ENCODE results near the gene PLA2G12A.
A peak's percentile ranks its signal among the peaks of the same experiment; 100 is the strongest.

PLA2G12A gene

DNA sequence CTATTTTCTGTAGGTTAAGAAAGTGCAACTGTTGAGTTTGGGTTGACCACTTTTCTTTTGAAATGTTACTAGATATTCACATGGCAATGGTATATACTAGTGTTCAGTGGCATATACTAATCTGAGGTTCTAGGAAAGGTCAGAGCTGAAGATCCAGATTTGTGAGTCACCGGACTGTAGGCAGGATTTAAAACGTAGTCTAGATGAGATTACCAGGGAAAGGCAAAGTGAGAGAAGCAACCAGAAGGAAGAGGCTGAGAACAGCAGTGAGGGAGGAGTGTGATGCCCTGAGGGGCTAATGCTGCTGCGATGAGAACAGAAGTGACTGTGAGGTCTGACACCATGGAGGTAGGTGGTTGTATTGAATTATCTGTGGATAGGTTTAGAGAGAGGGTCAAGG lies 9.7 kb upstream of the PLA2G12A start:
- Mint-ChIP-seq H3K27me3 (peaks cover 13 to 29% of the 10 kb centered on the region in 2 donors), H3K27ac (no peak overlapping the region), H3K9me3 (no peaks in the 10 kb centered on the region), H3K4me1 (no peaks in the 10 kb centered on the region), H3K4me3 (no peak overlapping the region), H3K36me3 (peaks cover 0 to 2% of the 10 kb centered on the region in 2 donors)
- no peak for DNase-seq
- no peak for ATAC-seq (replicated peaks)

DNA sequence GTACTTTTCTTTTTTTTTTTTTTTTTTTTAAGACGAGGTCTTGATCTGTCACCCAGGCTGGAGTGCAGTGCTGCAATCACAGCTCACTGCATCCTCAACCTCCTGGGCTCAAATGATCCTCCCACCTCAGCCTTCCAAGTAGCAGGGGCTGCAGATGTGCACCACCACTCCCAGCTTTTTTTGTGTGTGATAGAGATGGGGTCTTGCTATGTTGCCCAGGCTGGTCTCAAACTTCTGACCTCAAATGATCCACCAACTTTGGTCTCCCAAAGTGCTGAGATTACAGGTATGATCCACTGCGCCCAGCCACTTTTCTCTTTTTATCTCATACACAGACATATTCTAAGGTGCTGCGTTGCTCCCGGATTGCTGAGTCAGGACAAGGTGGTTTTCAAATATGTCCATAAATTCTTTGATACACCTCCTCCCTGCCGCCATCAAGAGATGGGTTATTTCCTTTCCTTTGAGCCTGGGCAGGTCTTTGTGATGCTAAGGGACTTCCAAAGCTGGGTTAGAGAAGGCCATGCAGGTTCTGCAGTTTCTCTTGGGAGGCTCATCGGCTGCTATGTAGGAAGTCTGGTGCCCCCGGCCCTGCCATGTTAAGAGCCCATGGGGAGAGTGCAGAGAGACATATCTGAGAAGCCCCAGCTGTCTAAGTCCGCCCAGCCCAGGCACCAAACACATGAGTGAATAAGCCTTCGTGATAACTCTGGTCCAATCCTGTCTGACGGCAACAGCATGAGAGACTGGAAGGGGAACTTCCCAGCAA lies 8.4 kb upstream of the PLA2G12A start:
- no peak for ATAC-seq (replicated peaks)
- H3K27ac Mint-ChIP-seq = no peak overlapping the region
- DNase-seq = no peak
- no peak overlapping the region for H3K4me3 Mint-ChIP-seq
- H3K36me3 Mint-ChIP-seq = peaks cover 0 to 2% of the 10 kb centered on the region in 2 donors
- H3K4me1 Mint-ChIP-seq = no peaks in the 10 kb centered on the region
- H3K9me3 Mint-ChIP-seq = no peaks in the 10 kb centered on the region
- peaks cover 17 to 28% of the 10 kb centered on the region in 2 donors for H3K27me3 Mint-ChIP-seq

DNA sequence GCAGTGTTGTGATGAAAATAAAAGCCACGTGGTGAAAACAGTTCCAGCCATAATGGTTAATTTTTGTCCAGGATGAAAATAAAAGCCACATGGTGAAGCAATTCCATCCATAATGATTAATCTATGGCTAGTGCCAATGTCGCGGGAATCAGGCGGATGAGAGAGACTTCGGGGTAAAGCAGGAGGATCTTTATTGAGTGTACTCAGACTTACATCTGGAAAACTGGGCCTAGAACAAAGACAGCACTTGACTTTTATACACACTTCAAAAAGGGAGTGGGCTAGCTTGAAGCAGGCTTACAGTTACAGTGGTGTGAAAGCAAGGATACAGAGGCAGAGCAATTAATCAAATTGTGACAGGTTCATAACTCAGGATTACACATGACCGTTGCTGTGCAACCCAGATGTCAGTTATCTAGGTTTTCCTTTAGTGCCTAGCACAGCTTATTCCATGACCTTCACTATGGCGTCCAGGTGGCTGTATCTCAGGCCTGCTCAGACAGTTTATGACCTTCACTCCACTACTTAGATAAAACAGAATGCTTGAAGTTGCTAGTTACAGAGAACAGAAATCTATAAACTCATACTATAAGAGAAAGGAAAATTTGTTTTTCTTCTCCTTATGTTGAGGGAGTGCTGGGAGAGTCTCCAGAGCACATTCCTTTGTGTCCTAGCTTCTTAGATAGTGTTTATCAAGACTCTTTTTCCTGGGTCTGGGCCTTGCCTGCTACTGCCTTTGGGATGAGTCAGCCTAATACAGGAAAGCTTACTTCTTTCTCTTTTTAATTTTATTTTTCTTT lies 5.9 kb upstream of the PLA2G12A start:
- ATAC-seq (replicated peaks) (no peak), DNase-seq (no peak)
- Mint-ChIP-seq H3K4me3 (no peak overlapping the region), H3K4me1 (no peaks in the 10 kb centered on the region), H3K27ac (no peak overlapping the region), H3K9me3 (no peaks in the 10 kb centered on the region), H3K36me3 (peaks cover 0 to 2% of the 10 kb centered on the region in 2 donors), H3K27me3 (peaks cover 17 to 30% of the 10 kb centered on the region in 2 donors)

DNA sequence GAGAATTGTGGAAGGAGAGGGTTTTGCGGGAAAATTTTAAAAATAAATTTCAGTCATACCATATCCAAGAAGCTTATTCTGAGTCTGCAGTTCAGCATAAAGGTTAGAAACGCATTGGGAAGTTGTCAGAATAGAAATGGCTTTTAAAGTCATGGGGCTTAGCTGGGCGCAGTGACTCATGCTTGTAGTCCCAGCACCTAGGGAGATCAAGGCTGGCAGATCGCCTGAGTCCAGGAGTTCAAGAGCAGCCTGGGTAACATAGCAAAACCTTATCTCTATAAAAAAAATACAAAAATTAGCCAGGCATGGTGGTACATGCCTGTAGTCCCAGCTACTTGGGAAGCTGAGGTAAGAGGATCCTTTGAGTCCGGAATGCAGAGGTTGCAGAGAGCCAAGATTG lies 3.9 kb upstream of the PLA2G12A start:
- DNase-seq (no peak), ATAC-seq (replicated peaks) (no peak)
- Mint-ChIP-seq H3K27ac (no peak overlapping the region), H3K27me3 (peaks cover 9 to 15% of the 10 kb centered on the region in 2 donors), H3K4me3 (no peak overlapping the region), H3K4me1 (peaks cover 2 to 4% of the 10 kb centered on the region in 2 donors), H3K36me3 (no peaks in the 10 kb centered on the region), H3K9me3 (no peaks in the 10 kb centered on the region)

- Mint-ChIP-seq H3K36me3 (peaks cover 5 to 11% of the 10 kb centered on the region in 2 donors), H3K27me3 (peaks cover 3 to 5% of the 10 kb centered on the region in 2 donors), H3K4me1 (peaks cover 8 to 10% of the 10 kb centered on the region in 2 donors), H3K4me3 (peak overlapping the region; percentile 84 to 94), H3K27ac (peak overlapping the region; percentile 75), H3K9me3 (no peaks in the 10 kb centered on the region)
- DNase-seq (no peak), ATAC-seq (replicated peaks) (no peak)
These were observed 1.0 kb upstream of the PLA2G12A start for GRCh38 chr4:109730619-109731545.

DNA sequence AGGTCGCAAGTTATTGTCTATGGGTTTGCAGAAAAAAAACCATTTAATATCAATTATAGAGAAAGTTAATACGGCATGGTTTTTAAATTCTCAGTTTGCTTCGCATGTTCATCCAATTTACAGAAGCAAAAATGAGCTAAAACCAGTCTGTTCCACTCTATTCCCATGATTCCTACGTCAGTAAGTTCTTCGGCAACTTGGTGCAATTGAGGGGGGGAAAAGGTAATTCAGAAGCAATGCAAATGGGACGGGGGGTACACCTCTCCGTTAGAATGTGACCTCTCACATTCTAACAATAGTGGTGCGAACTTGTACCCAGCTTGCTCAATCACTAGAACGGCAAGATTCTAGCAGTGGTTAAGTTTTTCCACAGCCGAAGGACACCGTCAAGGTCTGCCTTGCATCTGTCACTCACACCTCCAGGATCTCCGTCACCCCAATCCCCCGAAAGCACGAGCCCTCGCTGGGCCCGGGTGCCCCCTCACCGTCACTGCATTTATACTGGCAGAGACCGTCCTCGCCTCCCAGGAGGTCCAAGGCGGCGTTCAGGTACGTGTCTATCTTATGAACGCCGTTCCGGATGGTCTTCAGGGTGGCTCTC lies 653 bp downstream of the PLA2G12A start:
- H3K4me1 Mint-ChIP-seq = peaks cover 8 to 13% of the 10 kb centered on the region in 2 donors
- peaks cover 2 to 5% of the 10 kb centered on the region in 2 donors for H3K27me3 Mint-ChIP-seq
- DNase-seq (no peak), ATAC-seq (replicated peaks) (no peak)
- H3K9me3 Mint-ChIP-seq = no peaks in the 10 kb centered on the region
- peaks cover 6 to 13% of the 10 kb centered on the region in 2 donors for H3K36me3 Mint-ChIP-seq
- peak overlapping the region; percentile 94 to 95 for H3K4me3 Mint-ChIP-seq
- H3K27ac Mint-ChIP-seq = peak overlapping the region; percentile 56

DNA sequence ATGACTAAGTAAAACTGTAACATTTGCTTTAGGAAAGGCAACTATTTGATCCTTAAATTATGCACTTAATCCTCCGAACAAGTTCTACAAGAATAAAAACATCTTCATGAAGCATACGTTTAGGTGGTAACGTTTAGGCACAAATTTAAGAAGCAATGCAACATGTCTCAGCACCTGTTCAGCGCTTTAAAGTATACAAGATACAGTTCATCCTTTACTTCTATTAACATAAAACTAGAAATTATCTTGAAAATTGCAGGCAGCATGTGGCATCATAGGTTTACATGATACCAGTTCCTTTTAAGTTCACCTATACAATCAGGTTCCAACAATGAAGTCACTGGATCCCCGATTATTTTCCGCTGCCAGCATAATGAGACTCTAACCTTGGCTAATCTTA lies 1.5 kb downstream of the PLA2G12A start:
- Mint-ChIP-seq H3K9me3 (no peaks in the 10 kb centered on the region), H3K4me3 (no peak overlapping the region), H3K27me3 (peaks cover 0 to 3% of the 10 kb centered on the region in 2 donors), H3K27ac (no peak overlapping the region), H3K36me3 (peaks cover 6 to 13% of the 10 kb centered on the region in 2 donors), H3K4me1 (peaks cover 8 to 17% of the 10 kb centered on the region in 2 donors)
- DNase-seq (no peak), ATAC-seq (replicated peaks) (no peak)

DNA sequence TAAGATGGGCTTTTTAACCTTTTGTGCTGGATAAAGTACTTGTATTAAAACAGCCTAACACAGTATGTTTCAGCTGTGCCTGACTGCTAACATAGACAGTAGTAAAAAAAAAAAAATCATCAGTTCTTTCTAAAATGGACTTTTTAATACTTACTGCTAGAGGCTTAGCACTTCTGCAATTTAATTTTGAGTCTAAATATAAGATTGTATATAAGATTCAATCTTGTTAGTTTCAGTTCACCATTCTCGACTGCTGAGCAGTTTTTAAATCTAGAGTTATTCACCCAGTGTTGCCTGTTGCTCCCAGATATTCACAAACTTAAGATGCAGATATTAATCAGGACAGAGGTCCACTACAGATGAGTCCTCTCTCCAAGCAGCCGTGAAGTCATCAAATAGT lies 6.8 kb downstream of the PLA2G12A start:
- Mint-ChIP-seq H3K27ac (no peak overlapping the region), H3K4me1 (peaks cover 4 to 16% of the 10 kb centered on the region in 2 donors), H3K9me3 (peaks cover 0 to 2% of the 10 kb centered on the region in 2 donors), H3K27me3 (no peaks in the 10 kb centered on the region), H3K4me3 (no peak overlapping the region), H3K36me3 (peaks cover 6 to 13% of the 10 kb centered on the region in 2 donors)
- ATAC-seq (replicated peaks) (peak in 1 of 2 donors; percentile 38), DNase-seq (no peak)

DNA sequence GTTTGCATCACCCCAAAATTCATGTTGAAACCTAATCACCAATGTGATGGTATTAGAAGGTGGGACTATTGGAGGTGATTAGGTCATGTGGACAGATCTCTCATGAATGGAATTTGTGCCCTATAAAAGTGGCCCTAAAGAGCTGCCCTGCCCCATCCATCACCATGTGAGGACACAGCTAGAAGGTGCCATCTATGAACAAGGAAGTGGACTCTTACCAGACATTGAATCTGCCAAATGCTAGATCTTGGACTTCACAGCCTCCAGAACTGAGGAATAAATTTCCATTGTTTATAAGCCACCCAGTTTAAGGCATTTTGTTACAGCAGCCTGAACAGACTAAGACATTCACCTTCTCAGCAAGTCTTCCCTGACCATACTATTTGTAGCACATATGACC lies 7.5 kb downstream of the PLA2G12A start:
- Mint-ChIP-seq H3K9me3 (peaks cover 0 to 2% of the 10 kb centered on the region in 2 donors), H3K4me1 (peaks cover 0 to 12% of the 10 kb centered on the region in 2 donors), H3K27ac (no peak overlapping the region), H3K36me3 (peaks cover 3 to 9% of the 10 kb centered on the region in 2 donors), H3K4me3 (no peak overlapping the region), H3K27me3 (no peaks in the 10 kb centered on the region)
- DNase-seq (no peak), ATAC-seq (replicated peaks) (no peak)

DNA sequence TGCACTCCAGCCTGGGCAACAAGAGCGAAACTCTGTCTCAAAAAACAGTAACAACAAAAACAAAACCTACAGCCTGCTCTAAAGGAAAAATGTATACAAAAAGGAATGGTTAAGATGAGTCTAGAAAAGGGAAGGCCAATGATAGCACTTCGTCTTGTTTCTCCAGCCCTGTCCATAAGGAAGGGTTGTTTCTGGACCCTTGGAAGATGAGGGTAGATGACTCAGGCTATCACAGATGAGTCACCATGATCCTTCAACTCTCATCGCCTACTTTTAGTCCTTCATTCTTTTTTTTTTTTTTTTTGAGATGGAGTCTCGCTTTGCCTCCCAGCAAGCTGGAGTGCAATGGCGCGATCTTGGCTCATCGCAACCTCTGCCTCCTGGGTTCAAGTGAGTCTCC lies 8.8 kb downstream of the PLA2G12A start:
- no peaks in the 10 kb centered on the region for H3K27me3 Mint-ChIP-seq
- DNase-seq = no peak

GRCh38 chr4:109719604-109720003 lies 10.3 kb downstream of the PLA2G12A start:
- peaks cover 0 to 6% of the 10 kb centered on the region in 2 donors for H3K36me3 Mint-ChIP-seq
- H3K27me3 Mint-ChIP-seq = no peaks in the 10 kb centered on the region
- H3K4me1 Mint-ChIP-seq = peaks cover 0 to 12% of the 10 kb centered on the region in 2 donors
- no peak overlapping the region for H3K4me3 Mint-ChIP-seq
- no peak for DNase-seq
- no peak for ATAC-seq (replicated peaks)
- peaks cover 0 to 2% of the 10 kb centered on the region in 2 donors for H3K9me3 Mint-ChIP-seq
- H3K27ac Mint-ChIP-seq = no peak overlapping the region

More for the DNA sequence above, 8.8 kb downstream of the PLA2G12A start:
- no peak overlapping the region for H3K4me3 Mint-ChIP-seq
- no peak for ATAC-seq (replicated peaks)
- H3K27ac Mint-ChIP-seq = no peak overlapping the region
- H3K4me1 Mint-ChIP-seq = peaks cover 0 to 12% of the 10 kb centered on the region in 2 donors
- H3K36me3 Mint-ChIP-seq = peaks cover 1 to 9% of the 10 kb centered on the region in 2 donors
- H3K9me3 Mint-ChIP-seq = peaks cover 0 to 2% of the 10 kb centered on the region in 2 donors

DNA sequence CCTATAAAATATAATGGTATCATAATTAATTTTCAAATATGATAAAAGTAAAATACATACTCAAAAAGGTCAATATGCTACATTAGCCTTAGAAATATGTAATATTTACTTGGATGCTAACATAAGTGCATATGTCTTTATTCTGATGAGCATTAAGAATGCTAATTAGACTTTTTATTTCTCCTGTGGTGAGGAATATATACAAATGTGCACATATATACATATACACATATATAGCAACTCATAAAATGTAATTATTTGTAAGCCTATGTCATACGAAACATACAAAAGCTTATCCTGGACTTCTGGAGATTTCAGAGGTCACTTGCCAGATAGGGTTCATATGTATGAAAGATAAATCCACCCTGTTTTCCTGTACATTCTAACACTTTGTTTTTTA lies 11.1 kb downstream of the PLA2G12A start:
- DNase-seq (no peak), ATAC-seq (replicated peaks) (no peak)
- Mint-ChIP-seq H3K4me1 (peaks cover 0 to 5% of the 10 kb centered on the region in 2 donors), H3K9me3 (peaks cover 0 to 2% of the 10 kb centered on the region in 2 donors), H3K36me3 (peaks cover 0 to 8% of the 10 kb centered on the region in 2 donors), H3K27me3 (no peaks in the 10 kb centered on the region), H3K4me3 (no peak overlapping the region), H3K27ac (no peak overlapping the region)

- Mint-ChIP-seq H3K4me1 (no peaks in the 10 kb centered on the region), H3K36me3 (peaks cover 2 to 11% of the 10 kb centered on the region in 2 donors), H3K27me3 (no peaks in the 10 kb centered on the region), H3K9me3 (no peaks in the 10 kb centered on the region), H3K27ac (no peak overlapping the region), H3K4me3 (no peak overlapping the region)
- ATAC-seq (replicated peaks) (no peak), DNase-seq (no peak)
These were observed 16.4 kb downstream of the PLA2G12A start for GRCh38 chr4:109713500-109713899.

Measured in stimulated activated naive B cell treated with anti-CD40 and anti-IgM and Interleukin-4, amounts not matched to agents 10 μg/mL and 1 μg/mL and 100 μg/mL, for 72 hours (primary cell).